Activated CD8-positive, alpha-beta memory T cell treated with anti-CD3 and anti-CD28 coated beads, Interleukin-2, amount 50 U/mL, for 24 hours (primary cell): ENCODE data around the gene PLCH1.

ENCODE experiments used
- DNase-seq: peaks from one replicate; pipeline ENCODE4 v3.0.0-alpha.2; 2020; ENCODE audit errors: extremely low read depth

The PLCH1 gene

GRCh38 chr3:155550391-155550790 is 194.5 kb downstream of the PLCH1 start:
- DNase-seq: no peak

GRCh38 chr3:155549087-155549486 is 195.8 kb downstream of the PLCH1 start:
- no peak for DNase-seq

- no peak for DNase-seq
Observed at GRCh38 chr3:155548195-155548594, 196.7 kb downstream of the PLCH1 start.

GRCh38 chr3:155535098-155535497 is 209.8 kb downstream of the PLCH1 start:
- DNase-seq: no peak

GRCh38 chr3:155528579-155528978 is 216.3 kb downstream of the PLCH1 start:
- no peak for DNase-seq

- DNase-seq: no peak
Observed at GRCh38 chr3:155525324-155525833, 219.5 kb downstream of the PLCH1 start.

- no peak for DNase-seq
Observed at GRCh38 chr3:155520463-155520862, 224.4 kb downstream of the PLCH1 start.

GRCh38 chr3:155519078-155519477 is 225.8 kb downstream of the PLCH1 start:
- no peak for DNase-seq

GRCh38 chr3:155517903-155518302 is 227.0 kb downstream of the PLCH1 start:
- no peak for DNase-seq

GRCh38 chr3:155516439-155516838 is 228.4 kb downstream of the PLCH1 start:
- DNase-seq: no peak

GRCh38 chr3:155512867-155513261 is 232.0 kb downstream of the PLCH1 start:
- DNase-seq: no peak

- no peak for DNase-seq
Observed at GRCh38 chr3:155512175-155512866, 232.6 kb downstream of the PLCH1 start.

GRCh38 chr3:155504682-155505081 is 240.2 kb downstream of the PLCH1 start:
- DNase-seq: no peak

- no peak for DNase-seq
Observed at GRCh38 chr3:155502630-155503029, 242.2 kb downstream of the PLCH1 start.

GRCh38 chr3:155500194-155500818 is 244.6 kb downstream of the PLCH1 start:
- DNase-seq: no peak

GRCh38 chr3:155497930-155498647 is 246.8 kb downstream of the PLCH1 start:
- DNase-seq: no peak

GRCh38 chr3:155496206-155496605 is 248.7 kb downstream of the PLCH1 start:
- DNase-seq: no peak

GRCh38 chr3:155495387-155495786 is 249.5 kb downstream of the PLCH1 start:
- DNase-seq: no peak

GRCh38 chr3:155494332-155494731 is 250.5 kb downstream of the PLCH1 start:
- no peak for DNase-seq

- DNase-seq: no peak
Observed at GRCh38 chr3:155492841-155493240, 252.0 kb downstream of the PLCH1 start.

GRCh38 chr3:155491696-155492095 is 253.2 kb downstream of the PLCH1 start:
- no peak for DNase-seq

- DNase-seq: no peak
Observed at GRCh38 chr3:155488671-155489070, 256.2 kb downstream of the PLCH1 start.

- no peak for DNase-seq
Observed at GRCh38 chr3:155485897-155486296, 259.0 kb downstream of the PLCH1 start.
